Lower lobe of right lung (tissue), 2 donors: ENCODE measurements around the gene KLF15. TPM values are rescaled to one million over a fixed set of nuclear protein-coding genes. Genes with fewer than 3 reads are reported as not detected.

ENCODE experiments used
- ATAC-seq, 2 donors: fragments of 200-7000 bp; cut with Tn5 transposase; one replicate each; pipeline ENCODE4 v1.9.1; 2020 to 2022; ENCODE audit warnings: mild to moderate bottlenecking in 2 of 2, moderate library complexity in 2 of 2
- DNase-seq: peaks from one replicate; pipeline ENCODE4 v3.0.0-alpha.2; 2020
- H3K27ac ChIP-seq: fragments of 200-600 bp; one replicate; pipeline ENCODE4 v1.8.0; 2022
- H3K27me3 ChIP-seq: fragments of 200-600 bp; one replicate; pipeline ENCODE4 v1.8.0; 2022; ENCODE audit warnings: low read depth
- H3K36me3 ChIP-seq: fragments of 200-600 bp; one replicate; pipeline ENCODE4 v1.8.0; 2022; ENCODE audit warnings: mild to moderate bottlenecking
- H3K4me1 ChIP-seq: fragments of 200-600 bp; one replicate; pipeline ENCODE4 v1.8.0; 2022
- H3K4me3 ChIP-seq: fragments of 200-600 bp; one replicate; pipeline ENCODE4 v1.8.0; 2022; ENCODE audit warnings: mild to moderate bottlenecking
- H3K9me3 ChIP-seq: fragments of 200-600 bp; one replicate; pipeline ENCODE4 v1.8.0; 2022
- intact Hi-C: fragments of 100-400 bp; cut with DNase I; formaldehyde crosslinking; loops from one replicate; pipeline ENCODE4 v1.11.0; 2022
- total RNA-seq: library from RNA; stranded (reverse); fragmentation: NEBNext Ultra II Directional; extraction: Animal tissue kit (Norgen Biotek cat#: 25700); gene quantifications from one replicate; pipeline ENCODE4 v1.2.1, GENCODE V29; 2021
- TF ChIP-seq, protein P1 (sequence below): fragments of 200-600 bp; IDR thresholded peaks from one replicate; pipeline ENCODE4 v1.8.0; 2022; ENCODE audit warnings: antibody characterized with exemption, mild to moderate bottlenecking
- donor health status: DM: no; HTN: yes; CAD: no; lungs with severe emphysema.

Gene KLF15
- total RNA-seq, 1 donor from 2014 or later, result 40.1 TPM

- Histone ChIP-seq H3K9me3 (no peaks in the 10 kb centered on the region), H3K4me1 (no peaks in the 10 kb centered on the region), H3K36me3 (no peaks in the 10 kb centered on the region), H3K4me3 (no peak overlapping the region), H3K27me3 (no peaks in the 10 kb centered on the region), H3K27ac (no peak overlapping the region)
- DNase-seq, result no peak
- TF ChIP-seq, protein P1, sequence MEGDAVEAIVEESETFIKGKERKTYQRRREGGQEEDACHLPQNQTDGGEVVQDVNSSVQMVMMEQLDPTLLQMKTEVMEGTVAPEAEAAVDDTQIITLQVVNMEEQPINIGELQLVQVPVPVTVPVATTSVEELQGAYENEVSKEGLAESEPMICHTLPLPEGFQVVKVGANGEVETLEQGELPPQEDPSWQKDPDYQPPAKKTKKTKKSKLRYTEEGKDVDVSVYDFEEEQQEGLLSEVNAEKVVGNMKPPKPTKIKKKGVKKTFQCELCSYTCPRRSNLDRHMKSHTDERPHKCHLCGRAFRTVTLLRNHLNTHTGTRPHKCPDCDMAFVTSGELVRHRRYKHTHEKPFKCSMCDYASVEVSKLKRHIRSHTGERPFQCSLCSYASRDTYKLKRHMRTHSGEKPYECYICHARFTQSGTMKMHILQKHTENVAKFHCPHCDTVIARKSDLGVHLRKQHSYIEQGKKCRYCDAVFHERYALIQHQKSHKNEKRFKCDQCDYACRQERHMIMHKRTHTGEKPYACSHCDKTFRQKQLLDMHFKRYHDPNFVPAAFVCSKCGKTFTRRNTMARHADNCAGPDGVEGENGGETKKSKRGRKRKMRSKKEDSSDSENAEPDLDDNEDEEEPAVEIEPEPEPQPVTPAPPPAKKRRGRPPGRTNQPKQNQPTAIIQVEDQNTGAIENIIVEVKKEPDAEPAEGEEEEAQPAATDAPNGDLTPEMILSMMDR, result no peak
- intact Hi-C loops, result no loop called here
- ATAC-seq, result no peak
Measured at GRCh38 chr3:126314305-126314789, 42.9 kb downstream of the KLF15 start.

DNA sequence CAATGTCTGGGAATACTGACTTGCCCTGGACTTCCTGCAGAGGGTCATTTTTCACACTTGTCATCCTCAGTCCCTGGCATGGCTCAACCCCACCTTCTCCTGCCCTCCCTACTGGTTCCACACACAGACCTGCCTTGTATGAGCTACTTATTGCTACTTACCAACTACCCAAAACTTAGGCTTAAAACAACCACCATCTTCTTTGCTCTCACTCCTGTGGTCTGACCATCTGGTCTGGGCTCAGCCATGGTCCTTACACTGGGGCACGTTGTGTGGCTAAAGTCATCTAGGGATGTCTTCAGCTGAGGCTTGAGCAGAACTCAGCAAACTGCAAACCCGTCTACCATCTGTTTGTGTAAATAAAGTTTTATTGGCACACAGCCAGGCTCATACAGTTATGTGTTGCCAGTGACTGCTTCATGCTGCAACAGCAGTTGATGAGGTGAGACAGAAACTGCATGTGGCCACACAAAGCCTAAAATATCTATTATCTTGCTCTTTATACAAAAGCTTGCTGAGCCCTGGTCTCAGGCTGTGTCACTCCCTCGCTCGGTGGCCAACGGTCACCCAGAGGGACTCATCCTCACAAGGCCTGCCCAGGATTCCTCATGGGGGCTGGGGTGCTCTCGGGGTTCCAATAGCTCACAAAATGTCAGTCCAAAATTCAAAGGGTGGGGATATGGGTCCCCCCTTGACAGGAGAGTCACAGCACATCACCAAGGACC lies 43.5 kb downstream of the KLF15 start:
- Histone ChIP-seq H3K27ac (no peak overlapping the region), H3K4me1 (no peaks in the 10 kb centered on the region), H3K4me3 (no peak overlapping the region), H3K9me3 (no peaks in the 10 kb centered on the region), H3K27me3 (no peaks in the 10 kb centered on the region), H3K36me3 (no peaks in the 10 kb centered on the region)
- no peak for DNase-seq
- no peak for ATAC-seq
- intact Hi-C loops, result no loop called here
- TF ChIP-seq, protein P1, result no peak

GRCh38 chr3:126313166-126313565 lies 44.0 kb downstream of the KLF15 start:
- H3K4me3 ChIP-seq, result no peak overlapping the region
- no peaks in the 10 kb centered on the region for H3K27me3 ChIP-seq
- no peak for DNase-seq
- H3K9me3 ChIP-seq, result no peaks in the 10 kb centered on the region
- no peaks in the 10 kb centered on the region for H3K4me1 ChIP-seq
- intact Hi-C loops, result no loop called here
- no peak for ATAC-seq
- TF ChIP-seq, protein P1, result no peak
- H3K27ac ChIP-seq, result no peak overlapping the region
- H3K36me3 ChIP-seq, result no peaks in the 10 kb centered on the region

DNA sequence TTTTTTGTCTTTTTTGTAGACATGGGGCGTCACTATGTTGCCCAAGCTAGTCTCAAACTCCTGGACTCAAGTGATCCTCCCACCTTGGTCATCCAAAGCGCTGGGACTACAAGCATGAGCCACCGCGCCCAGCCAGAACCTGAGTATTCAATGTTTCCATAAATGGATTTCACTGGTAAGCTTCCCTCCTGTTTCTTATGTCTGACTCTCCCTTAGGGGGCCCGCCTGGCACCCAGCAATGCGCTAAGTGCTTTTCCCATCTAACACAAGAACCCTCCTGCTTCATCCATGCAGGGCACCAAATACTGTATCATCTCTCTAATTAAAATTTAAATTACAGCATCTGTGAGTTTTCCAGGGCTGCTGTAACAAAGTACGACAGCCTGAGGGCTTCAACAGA lies 44.9 kb downstream of the KLF15 start:
- ATAC-seq (no peak), DNase-seq (no peak)
- H3K36me3 ChIP-seq, result no peaks in the 10 kb centered on the region
- intact Hi-C loops, result no loop called here
- H3K27me3 ChIP-seq, result no peaks in the 10 kb centered on the region
- no peak overlapping the region for H3K4me3 ChIP-seq
- no peaks in the 10 kb centered on the region for H3K4me1 ChIP-seq
- TF ChIP-seq, protein P1, result no peak
- no peaks in the 10 kb centered on the region for H3K9me3 ChIP-seq
- H3K27ac ChIP-seq, result no peak overlapping the region

- H3K4me1 ChIP-seq, result no peaks in the 10 kb centered on the region
- ATAC-seq, result no peak
- intact Hi-C loops, result no loop called here
- no peak overlapping the region for H3K4me3 ChIP-seq
- DNase-seq, result no peak
- H3K27ac ChIP-seq, result no peak overlapping the region
- H3K27me3 ChIP-seq, result no peaks in the 10 kb centered on the region
- TF ChIP-seq, protein P1, result no peak
- no peaks in the 10 kb centered on the region for H3K9me3 ChIP-seq
- no peaks in the 10 kb centered on the region for H3K36me3 ChIP-seq
Measured at GRCh38 chr3:126311338-126311978, 45.8 kb downstream of the KLF15 start.
